RCC 7860 (cell line): ENCODE results near the gene WNT3.
"Not testable (repeated sequence)": the region's sequence is repeated elsewhere in the genome, so short reads cannot be mapped to it uniquely, and the experiment has no call there.

Experiments
- DNase-seq: peaks from one replicate; pipeline ENCODE4 v3.0.0-alpha.2; 2015; ENCODE audit warnings: low spot score
- FAIRE-seq: peaks from 2 replicates; lab custom pipeline; 2012; peaks lifted over from hg19 to GRCh38; lab: Jason Lieb, UNC

WNT3 gene

DNA sequence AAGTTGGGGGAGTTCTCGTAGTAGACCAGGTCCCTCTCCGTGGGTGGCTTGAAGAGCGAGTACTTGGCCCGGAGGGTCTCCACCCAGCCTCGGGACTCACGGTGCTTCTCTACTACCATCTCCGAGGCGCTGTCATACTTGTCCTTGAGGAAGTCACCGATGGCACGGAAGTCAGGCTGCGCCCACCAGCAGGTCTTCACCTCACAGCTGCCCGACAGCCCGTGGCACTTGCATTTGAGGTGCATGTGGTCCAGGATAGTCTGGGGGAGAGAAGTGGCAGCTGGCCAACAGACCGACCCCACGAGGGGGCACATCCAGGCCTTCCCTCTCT is 50.0 kb downstream of the WNT3 start:
- DNase-seq, result no peak
- no peak for FAIRE-seq

DNA sequence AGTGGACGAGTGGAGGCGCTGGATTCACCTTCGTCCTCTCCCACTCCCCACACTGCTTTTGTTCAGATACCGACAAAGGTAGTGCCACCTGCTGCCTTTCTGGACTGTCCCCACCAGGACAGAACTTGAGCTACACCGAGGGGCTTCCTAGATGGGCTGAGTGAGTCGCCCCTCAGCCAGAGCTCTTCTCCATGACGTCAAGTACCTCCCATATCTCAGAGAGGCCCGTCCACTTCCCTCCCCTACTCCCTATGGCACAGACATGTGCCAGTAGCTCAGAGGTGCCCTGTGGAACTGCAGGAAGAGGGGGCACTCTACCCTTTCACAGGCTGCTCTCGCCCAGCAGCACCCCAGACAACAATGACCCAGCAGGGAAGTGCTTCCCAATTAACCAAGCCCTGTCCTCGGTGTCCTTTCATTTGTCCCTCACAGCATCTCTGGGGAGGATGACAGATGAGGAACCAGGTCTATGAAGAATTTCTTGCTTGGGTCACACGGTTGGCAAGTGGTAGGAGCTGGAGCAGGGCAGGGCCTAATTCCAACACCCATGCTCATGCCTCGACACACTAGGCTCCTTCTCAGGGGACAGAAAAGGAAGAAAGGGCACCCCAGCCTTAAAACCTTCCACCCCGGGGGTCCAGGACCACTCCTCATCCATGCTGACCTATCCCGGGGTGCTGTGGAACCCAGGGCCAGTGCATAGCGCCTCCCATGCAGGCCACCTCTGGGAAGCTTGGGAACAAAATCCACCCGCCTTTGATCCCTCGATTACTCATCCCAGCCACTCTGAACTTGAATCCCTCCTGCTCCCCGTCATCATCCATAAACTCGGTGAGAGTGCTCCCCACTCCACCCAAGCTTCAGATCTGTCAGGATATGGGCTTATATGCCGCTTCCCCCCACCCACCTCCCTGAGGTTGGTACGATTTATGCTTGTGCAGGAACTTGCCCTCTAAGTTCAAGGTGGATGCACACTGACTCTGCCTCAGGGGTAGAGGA is 51.7 kb downstream of the WNT3 start:
- no peak for DNase-seq
- no peak for FAIRE-seq

- no peak for DNase-seq
- FAIRE-seq, result no peak
Measured at GRCh38 chr17:46765453-46765852, 53.0 kb downstream of the WNT3 start.

GRCh38 chr17:46764709-46765401 is 53.6 kb downstream of the WNT3 start:
- DNase-seq, result peak; percentile 42

GRCh38 chr17:46764000-46764708 is 54.3 kb downstream of the WNT3 start:
- no peak for FAIRE-seq
- no peak for DNase-seq

More at GRCh38 chr17:46764709-46765401, 53.6 kb downstream of the WNT3 start:
- FAIRE-seq, result no peak

GRCh38 chr17:46763416-46763815 is 55.1 kb downstream of the WNT3 start:
- FAIRE-seq (no peak), DNase-seq (no peak)

DNA sequence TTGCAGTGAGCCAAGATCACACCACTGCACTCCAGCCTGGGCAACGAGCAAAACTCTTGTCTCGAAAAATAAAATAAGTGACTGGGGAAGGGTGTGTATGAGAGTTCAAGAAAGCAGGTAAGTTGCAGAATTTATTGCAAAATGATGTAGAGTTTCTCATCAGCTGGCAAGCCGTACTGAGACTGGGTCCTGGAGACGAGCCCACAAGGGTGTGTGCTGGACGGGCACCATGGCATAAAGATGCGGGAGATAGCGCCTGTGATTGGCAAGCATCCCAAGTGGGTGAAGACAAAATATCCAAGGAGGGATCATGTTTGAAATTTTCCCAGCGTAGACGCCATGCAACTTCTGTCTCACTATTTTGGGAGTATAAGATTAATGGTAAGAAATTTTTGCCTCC is 59.4 kb downstream of the WNT3 start:
- FAIRE-seq (no peak), DNase-seq (no peak)

GRCh38 chr17:46758614-46759013 is 59.9 kb downstream of the WNT3 start:
- no peak for FAIRE-seq

DNA sequence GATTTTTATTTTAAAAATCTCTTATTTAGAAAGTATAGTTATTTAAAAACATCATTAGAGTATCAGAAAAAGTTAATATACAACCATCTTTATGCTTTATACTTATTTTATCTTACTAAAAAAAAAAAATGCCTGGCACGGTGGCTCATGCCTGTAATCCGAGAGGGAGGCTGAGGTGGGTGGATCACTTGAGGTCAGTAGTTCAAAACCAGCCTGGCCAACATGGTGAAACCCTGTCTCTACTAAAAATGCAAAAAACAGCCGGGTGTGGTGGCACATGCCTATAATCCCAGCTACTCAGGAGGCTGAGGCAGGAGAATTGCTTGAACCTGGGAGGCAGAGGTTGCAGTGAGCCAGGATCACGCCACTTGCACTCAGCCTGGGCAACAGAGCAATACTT is 60.9 kb downstream of the WNT3 start:
- FAIRE-seq, result not testable (repeated sequence)

More at GRCh38 chr17:46758614-46759013, 59.9 kb downstream of the WNT3 start:
- DNase-seq, result no peak

GRCh38 chr17:46756861-46757260 is 61.6 kb downstream of the WNT3 start:
- no peak for FAIRE-seq
- DNase-seq, result no peak

More for the DNA sequence above, 60.9 kb downstream of the WNT3 start:
- not testable (repeated sequence) for DNase-seq

DNA sequence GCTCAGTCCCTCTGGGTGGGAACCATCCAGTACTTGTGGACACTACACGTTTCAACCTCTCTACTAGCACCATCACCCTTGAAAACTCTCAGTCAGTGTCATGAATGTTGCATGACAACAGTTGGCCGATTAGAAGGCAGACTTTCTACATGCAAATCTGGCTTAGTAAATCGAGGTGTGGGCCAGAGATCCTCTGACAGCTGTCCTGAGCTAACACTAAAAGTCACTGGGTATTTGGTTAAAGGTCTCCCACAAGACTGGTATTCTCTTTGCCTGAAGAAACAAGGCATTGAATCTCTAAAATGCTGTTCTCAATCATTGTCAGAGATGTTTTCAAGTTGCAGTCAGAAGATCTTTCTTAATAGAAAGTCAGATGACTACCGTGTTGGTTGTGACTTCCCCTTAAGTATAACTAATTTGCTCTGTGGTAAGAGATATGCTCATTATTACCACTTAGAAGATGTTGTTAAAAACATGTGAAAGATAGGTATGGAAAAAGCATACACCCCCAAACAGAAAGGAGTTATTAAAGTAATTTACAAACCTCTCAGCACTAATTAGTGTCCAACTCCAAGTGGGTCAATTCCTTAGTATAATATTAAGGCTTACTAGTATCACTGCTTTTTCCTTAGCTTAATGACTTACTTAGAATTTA is 62.3 kb downstream of the WNT3 start:
- DNase-seq, result no peak
- no peak for FAIRE-seq

DNA sequence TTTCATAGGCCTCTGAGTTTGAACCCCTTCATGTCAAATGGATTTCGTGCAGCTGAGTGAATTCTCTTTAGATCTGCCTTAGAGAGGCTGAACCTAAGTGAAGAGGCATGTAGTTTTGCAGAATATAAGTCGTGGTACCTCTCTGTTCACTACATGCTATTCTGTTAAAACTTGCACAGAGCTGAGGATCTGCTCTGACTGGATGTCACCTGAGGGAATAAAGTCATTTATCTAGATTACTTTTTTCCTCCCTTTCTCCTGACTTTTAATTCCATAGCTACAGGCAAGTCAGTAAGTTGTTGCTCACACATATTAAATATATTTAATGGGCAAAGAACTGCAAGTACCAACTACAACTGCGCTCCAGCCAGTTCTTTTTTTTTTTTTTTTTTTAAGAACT is 64.7 kb downstream of the WNT3 start:
- DNase-seq, result no peak
- FAIRE-seq, result no peak

DNA sequence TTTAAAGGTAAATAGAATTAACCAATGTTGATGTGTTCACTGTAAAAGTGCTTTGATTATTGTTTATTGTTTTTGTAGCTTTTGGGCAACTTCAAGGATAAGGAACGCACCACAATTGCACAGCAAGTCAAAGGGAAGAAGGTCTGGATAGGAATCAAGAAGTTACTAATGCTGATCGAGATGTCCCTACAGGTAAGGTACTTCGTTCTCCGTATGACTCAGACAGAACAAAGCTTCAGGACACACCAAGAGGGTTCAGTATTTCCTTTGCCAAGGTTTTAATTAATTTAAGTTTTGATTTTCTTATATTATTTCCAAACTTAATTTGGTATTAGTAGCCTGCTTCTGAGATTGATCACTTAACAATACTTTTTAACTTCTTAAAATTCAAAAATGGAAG is 67.1 kb downstream of the WNT3 start:
- no peak for DNase-seq

GRCh38 chr17:46745376-46745775 is 73.1 kb downstream of the WNT3 start:
- DNase-seq, result no peak
- no peak for FAIRE-seq

More for the DNA sequence above, 67.1 kb downstream of the WNT3 start:
- FAIRE-seq, result no peak

DNA sequence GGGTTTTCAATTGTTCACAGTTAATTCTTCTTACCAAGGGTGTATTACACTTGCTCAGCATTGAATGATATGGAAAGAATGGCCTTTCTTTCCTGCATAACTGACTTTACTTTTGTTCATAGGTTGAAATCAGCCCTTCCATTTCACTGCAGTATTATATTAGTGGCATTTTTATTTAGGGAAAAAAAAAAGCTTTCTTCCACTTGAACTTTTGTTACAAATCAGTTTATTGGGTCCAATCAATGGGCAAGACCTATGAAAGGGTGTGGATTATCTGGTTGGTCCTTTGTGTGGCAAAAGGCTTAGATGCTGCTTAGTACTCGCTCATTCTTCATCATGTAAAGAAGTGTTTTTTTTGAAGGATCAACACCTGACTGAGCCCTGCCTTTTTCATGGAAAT is 74.1 kb downstream of the WNT3 start:
- DNase-seq, result no peak

GRCh38 chr17:46742565-46743270 is 75.8 kb downstream of the WNT3 start:
- DNase-seq (peak; percentile 92), FAIRE-seq (peak; percentile 87)

More for the DNA sequence above, 74.1 kb downstream of the WNT3 start:
- no peak for FAIRE-seq

- FAIRE-seq (no peak), DNase-seq (no peak)
Measured at GRCh38 chr17:46741122-46741730, 77.3 kb downstream of the WNT3 start.

DNA sequence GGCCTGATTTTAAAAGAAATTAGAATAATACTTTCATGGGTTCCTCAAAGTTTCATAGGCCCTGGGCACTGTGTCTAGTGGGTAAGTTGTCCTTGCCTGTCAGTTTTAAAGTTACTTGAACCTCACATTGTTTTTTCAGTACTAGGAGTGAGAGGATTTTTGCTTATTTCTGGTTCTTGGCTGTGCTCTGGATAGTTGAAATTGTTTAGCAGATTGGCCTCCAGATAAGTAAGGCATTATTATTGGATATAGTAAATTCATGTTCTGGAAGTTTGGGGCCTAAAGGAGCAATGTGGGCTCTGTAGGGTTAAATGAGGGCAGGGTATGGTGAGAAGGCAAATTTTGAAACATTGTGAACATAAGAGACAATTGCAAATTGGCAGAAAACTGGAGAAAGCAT is 78.5 kb downstream of the WNT3 start:
- no peak for FAIRE-seq
- no peak for DNase-seq

GRCh38 chr17:46738544-46738943 is 79.9 kb downstream of the WNT3 start:
- FAIRE-seq (no peak), DNase-seq (no peak)

DNA sequence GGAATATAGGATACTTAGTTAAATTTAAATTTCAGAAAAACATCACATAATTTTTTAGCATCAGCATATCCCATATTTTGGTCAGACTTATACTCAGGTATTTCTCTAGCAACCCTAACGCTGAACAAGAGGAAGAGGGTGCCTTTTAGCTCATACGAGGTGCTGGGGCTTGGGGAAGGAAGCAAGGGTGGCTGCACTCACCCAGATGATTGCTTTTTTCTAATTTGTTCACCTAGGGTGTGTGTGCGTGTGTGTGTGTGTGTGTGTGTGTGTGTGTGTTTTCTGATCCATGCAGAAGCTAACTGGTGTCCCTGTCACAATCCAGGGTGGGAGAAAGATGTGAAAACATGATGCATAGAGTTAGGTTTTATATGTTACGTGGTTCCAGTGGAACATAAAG is 81.2 kb downstream of the WNT3 start:
- FAIRE-seq (no peak), DNase-seq (no peak)
